HG03103 (cell line): Measurements from ENCODE around the gene CROCC2.

Experiments
- ATAC-seq: cut with Tn5 transposase; IDR thresholded peaks from one replicate; pipeline ENCODE4 v1.9.1; 2021; ENCODE audit warnings: low read depth; ENCODE audit not compliant: unreplicated experiment

The CROCC2 gene

GRCh38 chr2:241007880-241008710, 102.0 kb downstream of the CROCC2 start:
- no peak for ATAC-seq

GRCh38 chr2:241008711-241009121, 102.6 kb downstream of the CROCC2 start:
- no peak for ATAC-seq

GRCh38 chr2:241009191-241009590, 103.1 kb downstream of the CROCC2 start:
- no peak for ATAC-seq

DNA sequence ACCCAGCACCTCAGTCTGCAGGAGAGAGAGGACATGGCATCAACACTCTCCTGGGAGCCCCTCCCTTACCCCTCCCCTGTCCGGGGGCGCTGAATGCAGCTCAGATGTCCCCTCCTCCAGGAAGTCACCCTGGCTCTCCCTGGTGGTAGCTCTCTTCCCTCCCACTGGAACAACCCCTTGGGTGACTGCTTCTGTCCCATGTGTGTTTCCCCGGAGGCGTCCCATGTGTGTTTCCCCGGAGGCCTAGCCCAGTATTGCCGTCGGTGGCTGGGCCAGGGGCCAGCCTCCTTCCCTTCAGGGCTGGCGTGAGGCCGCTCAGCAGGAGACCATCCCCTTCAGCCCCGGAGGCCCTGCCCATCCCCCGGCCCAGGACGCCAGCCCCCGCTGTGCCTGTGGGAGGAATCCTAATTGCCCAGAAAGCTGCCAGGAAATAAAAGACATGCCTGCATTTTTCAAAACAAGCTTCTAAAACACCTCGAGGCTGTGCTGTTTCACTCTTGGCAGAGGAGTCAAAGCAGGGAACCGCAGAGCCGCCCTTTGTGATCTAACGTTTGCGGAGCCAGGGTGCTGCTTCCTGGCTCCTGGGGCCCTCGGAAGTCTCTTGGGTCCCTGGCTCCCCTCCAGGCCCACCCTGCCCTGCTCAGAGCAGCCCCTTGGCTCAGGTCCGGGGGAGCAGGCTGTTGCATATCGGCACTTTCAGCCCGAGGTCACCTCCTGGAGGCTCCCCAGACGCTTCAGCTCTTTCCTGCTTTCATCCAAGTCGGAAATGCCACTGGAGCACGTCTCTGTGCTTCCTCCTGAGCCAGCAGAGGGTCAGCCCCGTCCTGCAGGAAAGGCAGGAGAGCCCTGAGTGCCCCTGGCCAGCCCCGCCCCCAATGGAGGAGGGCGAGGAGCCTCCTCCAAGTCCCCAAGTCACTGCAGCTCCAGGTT, 103.7 kb downstream of the CROCC2 start:
- ATAC-seq: no peak

GRCh38 chr2:241010531-241011295, 104.6 kb downstream of the CROCC2 start:
- no peak for ATAC-seq

GRCh38 chr2:241011296-241011600, 105.1 kb downstream of the CROCC2 start:
- no peak for ATAC-seq

GRCh38 chr2:241011751-241012510, 105.8 kb downstream of the CROCC2 start:
- no peak for ATAC-seq

DNA sequence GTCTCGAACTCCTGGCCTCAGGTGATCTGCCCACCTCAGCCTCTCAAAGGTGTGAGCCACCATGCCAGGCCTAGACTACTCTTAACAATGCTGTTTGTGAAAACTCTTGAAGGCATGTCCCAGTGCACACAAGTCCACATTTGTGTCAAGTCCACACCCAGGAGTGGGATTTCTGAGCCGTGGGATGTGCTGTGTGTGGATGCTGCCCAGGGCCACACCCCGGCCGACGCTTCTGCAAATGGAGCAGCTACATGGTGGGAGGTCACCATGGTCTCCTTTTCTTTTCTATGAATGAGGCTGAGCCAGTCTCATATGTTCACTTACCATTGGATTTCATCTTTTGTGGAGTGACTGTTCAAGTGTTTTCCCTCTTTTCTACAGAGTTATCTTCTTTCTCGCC, 108.1 kb downstream of the CROCC2 start:
- no peak for ATAC-seq

- no peak for ATAC-seq
Measured at GRCh38 chr2:241014764-241015163, 108.6 kb downstream of the CROCC2 start.

GRCh38 chr2:241015439-241015838, 109.3 kb downstream of the CROCC2 start:
- no peak for ATAC-seq

DNA sequence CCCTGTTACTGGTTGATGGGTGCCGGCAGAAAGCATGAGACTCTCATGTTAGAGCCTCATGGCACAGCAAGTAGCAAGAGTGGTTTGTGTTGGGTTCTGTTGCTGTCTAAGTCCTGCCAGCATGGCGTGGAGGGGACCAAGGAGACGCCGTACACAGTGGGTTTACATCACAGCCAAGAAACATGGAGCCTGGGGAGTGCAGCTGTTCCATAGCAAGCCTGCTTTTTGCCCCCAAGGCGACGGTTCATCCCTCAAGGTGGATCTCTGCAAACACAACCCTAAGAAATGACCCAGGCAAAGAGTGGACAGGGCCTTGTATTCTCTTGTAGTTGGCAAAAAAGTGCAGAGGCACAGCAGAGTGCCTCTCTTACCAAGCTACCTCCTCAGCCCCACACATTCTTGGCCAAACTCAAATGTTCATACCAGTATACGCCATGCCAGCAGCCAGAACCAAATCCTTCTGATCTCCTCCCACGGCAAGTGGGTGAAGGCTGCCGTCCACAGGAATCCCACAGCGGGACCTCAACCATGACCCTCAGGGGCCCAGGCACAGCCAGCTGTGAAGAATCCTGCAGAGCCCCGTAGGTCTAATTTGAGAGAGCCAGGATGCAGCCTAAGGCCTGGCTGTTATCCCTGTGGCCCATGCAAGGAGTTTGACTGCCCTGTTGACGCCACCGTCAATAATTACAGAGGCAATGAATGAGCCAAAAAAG, 111.2 kb downstream of the CROCC2 start:
- no peak for ATAC-seq

- ATAC-seq: no peak
Measured at GRCh38 chr2:241018051-241018891, 112.1 kb downstream of the CROCC2 start.

DNA sequence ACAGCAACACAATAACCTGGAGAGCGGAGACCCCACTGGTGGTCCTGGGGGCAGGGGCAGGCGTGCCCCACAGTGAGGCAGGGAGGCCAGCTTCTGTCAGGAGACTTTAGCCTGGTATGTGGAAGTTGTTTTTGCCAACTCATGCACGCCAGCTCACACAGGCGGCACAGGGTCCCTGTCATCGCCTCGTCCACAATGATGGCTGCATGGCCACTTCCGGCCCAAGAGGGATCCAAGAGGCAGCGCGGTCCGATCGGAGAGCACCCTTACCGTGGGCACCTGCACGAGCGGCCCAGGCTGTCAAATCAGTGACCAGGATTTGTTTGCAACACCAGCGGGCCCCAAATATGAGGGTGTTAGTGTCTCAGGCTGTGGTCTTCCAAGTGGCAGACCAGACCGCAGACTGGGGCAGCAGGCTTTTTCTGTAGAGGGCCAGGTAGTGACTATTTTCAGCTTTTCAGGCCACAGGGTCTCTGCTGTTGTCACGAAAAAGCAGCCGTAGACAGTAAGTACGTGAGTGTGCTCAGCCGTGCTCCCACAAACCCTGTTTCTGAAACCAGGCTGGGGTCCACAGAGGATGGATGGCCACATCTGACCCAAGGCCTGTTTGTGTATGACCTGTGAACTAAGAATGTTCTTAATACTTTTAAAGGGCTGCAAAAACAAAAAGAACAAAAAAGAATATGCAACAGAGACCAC, 113.5 kb downstream of the CROCC2 start:
- ATAC-seq: no peak

DNA sequence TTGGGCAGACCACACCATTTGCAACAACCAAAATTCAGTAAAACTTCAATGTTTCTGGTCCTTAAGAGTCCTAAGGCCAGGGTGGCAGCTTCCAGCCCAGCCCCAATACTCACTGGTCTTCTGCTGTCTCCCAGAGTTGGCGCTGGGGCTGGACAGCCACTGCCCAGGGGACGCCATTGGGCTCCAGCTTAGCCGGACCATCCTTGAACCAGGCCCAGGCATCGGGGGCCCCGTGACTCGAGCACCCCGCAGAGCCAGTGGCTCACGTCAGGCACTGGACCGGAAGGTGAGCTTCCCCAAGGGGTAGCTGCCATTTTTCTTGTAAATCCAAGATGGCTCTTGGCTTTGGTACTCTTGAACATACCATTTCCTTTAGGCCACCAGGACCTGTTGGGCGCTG, 114.1 kb downstream of the CROCC2 start:
- ATAC-seq: no peak

GRCh38 chr2:241020629-241021190, 114.6 kb downstream of the CROCC2 start:
- no peak for ATAC-seq

- no peak for ATAC-seq
Measured at GRCh38 chr2:241025639-241026038, 119.5 kb downstream of the CROCC2 start.

DNA sequence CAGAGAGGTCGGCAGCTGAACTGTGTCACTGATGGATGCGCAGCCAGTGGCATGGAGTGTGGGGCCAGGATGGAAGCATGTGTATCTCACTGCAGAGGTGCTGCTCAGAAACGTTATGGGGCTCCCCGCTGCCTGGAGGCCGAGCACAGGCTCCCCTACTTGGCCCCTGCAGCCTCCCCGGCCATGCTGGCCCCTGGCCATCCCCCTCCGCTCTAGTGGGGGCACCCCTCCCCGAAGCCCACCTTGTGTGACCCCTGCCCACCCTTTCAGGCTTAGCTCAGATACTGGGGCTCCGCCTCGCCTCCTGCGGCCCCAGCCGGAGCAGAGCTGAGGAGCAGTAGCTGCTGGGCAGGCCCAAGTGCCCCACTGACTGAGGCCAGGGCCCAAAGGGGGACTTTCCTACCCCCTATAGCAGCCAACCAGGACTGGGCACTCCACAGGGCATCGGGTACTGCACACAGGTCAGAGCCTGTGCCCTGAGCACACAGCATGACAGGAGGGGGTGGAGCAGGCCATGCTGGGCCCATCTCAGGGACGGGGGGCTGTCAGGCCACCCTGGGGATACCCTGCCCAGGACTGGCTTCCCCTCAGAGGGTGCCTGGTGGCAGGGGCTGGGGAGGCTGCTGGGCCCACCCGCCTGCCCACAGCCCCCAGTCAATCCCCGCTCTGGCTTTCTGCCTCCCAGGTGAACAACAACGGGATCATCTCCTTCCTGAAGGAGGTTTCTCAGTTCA, 123.6 kb downstream of the CROCC2 start:
- ATAC-seq: no peak
